ENCODE results near the gene UBA1.

GRCh38 chrX:47245156-47245555 is 51.5 kb downstream of the UBA1 start:
- TF ChIP-seq MAFG (CRISPR knock-in tag; IDR thresholded peaks at IDR 0.05) (no peak), KLF16 (CRISPR knock-in tag; IDR thresholded peaks at IDR 0.05) (no peak)
- TF ChIP-seq, protein P1, sequence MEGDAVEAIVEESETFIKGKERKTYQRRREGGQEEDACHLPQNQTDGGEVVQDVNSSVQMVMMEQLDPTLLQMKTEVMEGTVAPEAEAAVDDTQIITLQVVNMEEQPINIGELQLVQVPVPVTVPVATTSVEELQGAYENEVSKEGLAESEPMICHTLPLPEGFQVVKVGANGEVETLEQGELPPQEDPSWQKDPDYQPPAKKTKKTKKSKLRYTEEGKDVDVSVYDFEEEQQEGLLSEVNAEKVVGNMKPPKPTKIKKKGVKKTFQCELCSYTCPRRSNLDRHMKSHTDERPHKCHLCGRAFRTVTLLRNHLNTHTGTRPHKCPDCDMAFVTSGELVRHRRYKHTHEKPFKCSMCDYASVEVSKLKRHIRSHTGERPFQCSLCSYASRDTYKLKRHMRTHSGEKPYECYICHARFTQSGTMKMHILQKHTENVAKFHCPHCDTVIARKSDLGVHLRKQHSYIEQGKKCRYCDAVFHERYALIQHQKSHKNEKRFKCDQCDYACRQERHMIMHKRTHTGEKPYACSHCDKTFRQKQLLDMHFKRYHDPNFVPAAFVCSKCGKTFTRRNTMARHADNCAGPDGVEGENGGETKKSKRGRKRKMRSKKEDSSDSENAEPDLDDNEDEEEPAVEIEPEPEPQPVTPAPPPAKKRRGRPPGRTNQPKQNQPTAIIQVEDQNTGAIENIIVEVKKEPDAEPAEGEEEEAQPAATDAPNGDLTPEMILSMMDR (CRISPR knock-in tag; IDR thresholded peaks at IDR 0.05): no peak
